RWPE1 (cell line): ENCODE measurements around the gene HSBP1L1.

Experiments
- CTCF ChIA-PET: fragments of 350-600 bp; sonication (Branson Sonifier 250); formaldehyde crosslinking; extraction: SDS; loops from one replicate; lab custom pipeline; 2021; lab: Yijun Ruan, JAX
- POLR2A ChIA-PET: fragments of 400-600 bp; formaldehyde crosslinking; extraction: SDS; loops from one replicate; lab custom pipeline; 2020; ENCODE audit warnings: antibody characterized with exemption; ENCODE audit not compliant: low non-redundant PET; lab: Yijun Ruan, JAX
- DNase-seq: peaks from one replicate; pipeline ENCODE4 v3.0.0; 2012; ENCODE audit warnings: low spot score
- H3K27ac ChIP-seq: fragments of 450-650 bp; 2 replicates; pipeline ENCODE4 v1.5.1; 2017
- CTCF ChIP-seq: fragments of 450-650 bp; conservative IDR thresholded peaks from 2 replicates; pipeline ENCODE4 v1.5.1; 2017; ENCODE audit warnings: low read depth, mild to moderate bottlenecking

The HSBP1L1 gene

GRCh38 chr18:79964330-79965118, at the start of gene HSBP1L1:
HSBP1L1 (plus strand) TSS chr18:79964643; CDS start chr18:79964736, 93 bp downstream.
- peak; percentile 48 for DNase-seq
- POLR2A ChIA-PET: no interaction called here
- CTCF ChIA-PET: interaction anchor here (0.6 kb wide), 1 partner anchor 166 kb away, joined by 4 read pairs; no protein-coding TSS in a partner anchor
- H3K27ac ChIP-seq: peak within 1 kb of the TSS; percentile 92
- peak; percentile 60 for TF ChIP-seq CTCF

- no peak for DNase-seq
- ChIA-PET POLR2A (no interaction called here), CTCF (no interaction called here)
- no peak overlapping the region for H3K27ac ChIP-seq
- no peak for TF ChIP-seq CTCF
Observed at GRCh38 chr18:79915161-79916127, 49.0 kb upstream of the HSBP1L1 start.

DNA sequence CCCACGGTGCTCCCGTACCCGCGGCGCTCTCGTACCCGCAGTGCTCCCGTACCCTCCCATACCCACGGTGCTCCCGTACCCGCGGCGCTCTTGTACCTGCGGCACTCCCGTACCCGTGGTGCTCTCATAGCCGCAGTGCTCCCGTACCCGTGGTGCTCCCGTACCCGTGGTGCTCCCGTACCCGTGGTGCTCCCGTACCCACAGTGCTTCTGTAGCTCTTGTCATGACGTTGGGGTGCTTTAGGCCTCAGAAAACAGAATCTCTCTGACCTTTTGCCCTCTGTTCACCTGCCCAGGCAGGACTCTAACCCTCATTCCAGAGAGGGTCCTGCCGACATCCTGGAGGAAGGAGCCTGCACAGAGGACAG, 48.3 kb upstream of the HSBP1L1 start:
- POLR2A ChIA-PET: no interaction called here
- DNase-seq: no peak
- no peak overlapping the region for H3K27ac ChIP-seq
- no peak for TF ChIP-seq CTCF
- CTCF ChIA-PET: no interaction called here

GRCh38 chr18:79916546-79917168, 47.8 kb upstream of the HSBP1L1 start:
- ChIA-PET CTCF (no interaction called here), POLR2A (no interaction called here)
- DNase-seq: no peak
- no peak overlapping the region for H3K27ac ChIP-seq
- TF ChIP-seq CTCF: no peak

DNA sequence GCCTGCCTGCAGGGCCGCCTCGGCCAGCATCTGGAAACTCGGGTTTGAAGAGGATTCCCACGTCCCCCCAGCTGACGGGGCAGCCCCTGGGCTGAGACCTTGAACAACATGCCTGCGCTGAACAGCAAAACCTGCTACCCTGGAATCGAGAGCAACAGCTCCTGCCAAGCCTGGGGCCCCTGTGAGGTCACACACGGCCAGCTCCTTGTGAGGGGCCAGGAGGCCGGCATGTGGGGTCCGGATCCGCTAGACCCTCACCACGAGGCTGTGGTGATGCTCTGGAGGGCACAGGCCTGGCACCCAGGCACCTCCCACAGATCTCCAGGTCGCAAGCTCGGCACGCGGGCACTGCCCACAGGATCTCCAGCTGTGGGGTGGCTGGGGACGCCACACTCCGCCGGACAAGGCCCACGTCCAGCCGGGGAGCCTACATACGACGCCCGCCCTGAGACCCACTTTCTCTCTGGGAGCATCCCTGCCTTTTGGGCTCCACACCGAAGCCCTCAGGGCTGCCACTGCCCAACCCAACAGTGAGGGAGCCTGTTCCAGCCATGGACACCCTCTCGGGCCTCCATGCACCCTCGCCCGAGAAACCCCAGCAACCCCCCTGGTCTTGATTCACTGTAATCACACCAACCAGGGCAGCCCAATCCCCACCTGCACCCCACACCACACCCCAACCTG, 47.1 kb upstream of the HSBP1L1 start:
- no peak for TF ChIP-seq CTCF
- ChIA-PET POLR2A (no interaction called here), CTCF (no interaction called here)
- no peak for DNase-seq
- H3K27ac ChIP-seq: no peak overlapping the region
